Natural killer cell (primary cell): ENCODE results near the gene PDZRN3. TPM values are rescaled to one million over a fixed set of nuclear protein-coding genes. Genes with fewer than 3 reads are reported as not detected.

Source experiments
- ATAC-seq, 3 donors: fragments of 150-1000 bp in 2 of 3; fragments of 200-7000 bp in 1 of 3; cut with Tn5 transposase; 1 replicate in 1 of 3; 2 replicates in 2 of 3; pipeline ENCODE4 v1.10.0; 2021; ENCODE audit warnings: mild to moderate bottlenecking in 2 of 3, moderate library complexity in 2 of 3
- DNase-seq, 2 donors: peaks; one replicate each; pipeline versions ENCODE4 v3.0.0 to v3.0.0-alpha.2; 2013 to 2021; ENCODE audit warnings: mixed read lengths in 1 of 2
- H3K27ac ChIP-seq: one replicate; pipeline ENCODE4 v1.5.1; 2013; ENCODE audit warnings: mild to moderate bottlenecking, low read length
- H3K27me3 ChIP-seq: one replicate; pipeline ENCODE4 v1.6.1; 2013; ENCODE audit warnings: low read length; ENCODE audit not compliant: control insufficient read depth, insufficient read depth
- H3K36me3 ChIP-seq: one replicate; pipeline ENCODE4 v1.6.1; 2013; ENCODE audit warnings: low read length; ENCODE audit not compliant: control insufficient read depth, insufficient read depth
- H3K4me1 ChIP-seq: one replicate; pipeline ENCODE4 v1.6.1; 2013; ENCODE audit warnings: low read length; ENCODE audit not compliant: control insufficient read depth, insufficient read depth
- H3K4me3 ChIP-seq: one replicate; pipeline ENCODE4 v1.5.1; 2013; ENCODE audit warnings: low read length
- H3K9me3 ChIP-seq: one replicate; pipeline ENCODE4 v1.6.1; 2013; ENCODE audit warnings: low read length; ENCODE audit not compliant: control insufficient read depth, insufficient read depth
- H3K27ac Mint-ChIP-seq, 2 donors: one replicate each; pipeline ENCODE4 v1.8.0; 2022; ENCODE audit warnings: mild to moderate bottlenecking in 2 of 2, mixed read lengths in 2 of 2, moderate library complexity in 1 of 2
- H3K27me3 Mint-ChIP-seq, 2 donors: one replicate each; pipeline ENCODE4 v1.8.0; 2022; ENCODE audit warnings: low read depth in 2 of 2, mixed read lengths in 2 of 2
- H3K36me3 Mint-ChIP-seq: one replicate; pipeline ENCODE4 v1.8.0; 2022; ENCODE audit warnings: mixed read lengths
- H3K4me1 Mint-ChIP-seq, 2 donors: one replicate each; pipeline ENCODE4 v1.8.0; 2022; ENCODE audit warnings: mixed read lengths in 2 of 2
- H3K4me3 Mint-ChIP-seq: one replicate; pipeline ENCODE4 v1.8.0; 2022; ENCODE audit warnings: mild to moderate bottlenecking, moderate library complexity, mixed read lengths
- H3K9me3 Mint-ChIP-seq, 2 donors: one replicate each; pipeline ENCODE4 v1.8.0; 2022; ENCODE audit warnings: mixed read lengths in 2 of 2
- WGBS: methylation state at CpG from one replicate; pipeline ENCODE4 v1.1.7; 2013; ENCODE audit warnings: missing lambda C conversion rate; ENCODE audit not compliant: insufficient coverage; 5-methylcytosine and 5-hydroxymethylcytosine counted together
- intact Hi-C: fragments of 100-400 bp; cut with micrococcal nuclease; formaldehyde crosslinking; loops from one replicate; pipeline ENCODE4 v1.14.2; 2022
- total RNA-seq, 4 donors: library from RNA; stranded (reverse); fragments of 120-200 nt in 1 of 4; gene quantifications; one replicate each; pipeline versions ENCODE4 v1.2.3 to v1.2.4, GENCODE V29; 2013 to 2022
- TF ChIP-seq, protein P1 (sequence below): fragments of 200-600 bp; IDR thresholded peaks from one replicate; pipeline ENCODE4 v1.8.0; 2022; ENCODE audit warnings: antibody characterized with exemption

Gene PDZRN3
- total RNA-seq, 3 donors from 2014 or later (not counting 1 experiment from before 2014, with no cell fraction given), result not detected

DNA sequence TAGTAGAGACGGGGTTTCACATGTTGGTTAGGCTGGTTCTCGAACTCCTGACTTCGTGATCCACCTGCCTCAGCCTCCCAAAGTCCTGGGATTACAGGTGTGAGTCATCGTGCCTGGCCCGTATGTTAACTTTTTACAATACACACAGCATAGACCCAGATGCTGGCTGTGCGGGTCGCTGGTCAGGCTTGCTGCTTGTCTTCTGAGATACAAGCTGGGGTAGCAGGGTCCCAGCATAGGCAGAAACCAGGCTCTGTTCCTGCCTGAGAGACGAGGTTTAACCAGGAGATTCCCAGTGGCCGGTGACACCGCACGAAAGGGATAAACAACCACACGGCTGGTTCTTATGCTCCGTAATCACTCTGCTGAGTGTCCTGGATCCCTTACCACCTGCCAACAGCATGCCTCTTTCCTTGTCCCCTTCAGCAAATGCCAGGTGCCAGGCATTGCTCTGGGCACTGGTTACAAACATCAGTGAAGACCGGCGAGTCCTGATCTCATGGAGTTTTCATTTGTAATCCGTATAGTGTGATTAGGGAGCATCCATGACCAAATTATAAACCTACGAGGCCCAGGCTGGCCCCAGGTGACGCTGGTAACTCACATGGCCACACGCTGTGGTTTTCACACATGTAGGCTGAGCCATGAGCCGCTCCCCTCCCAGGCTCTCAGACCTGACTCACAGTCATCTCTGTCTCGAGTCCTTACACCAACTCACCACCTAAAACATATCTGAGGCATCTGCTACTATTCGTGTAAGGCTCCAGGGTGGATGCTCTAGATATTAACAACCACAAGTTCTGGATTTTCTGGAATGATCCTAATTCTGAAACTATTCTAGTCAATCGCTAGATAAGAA lies 125.7 kb downstream of the PDZRN3 start:
- Histone ChIP-seq H3K4me3 (no peak overlapping the region), H3K27me3 (no peaks in the 10 kb centered on the region), H3K27ac (no peak overlapping the region), H3K9me3 (no peaks in the 10 kb centered on the region), H3K36me3 (no peaks in the 10 kb centered on the region), H3K4me1 (no peaks in the 10 kb centered on the region)
- TF ChIP-seq, protein P1, sequence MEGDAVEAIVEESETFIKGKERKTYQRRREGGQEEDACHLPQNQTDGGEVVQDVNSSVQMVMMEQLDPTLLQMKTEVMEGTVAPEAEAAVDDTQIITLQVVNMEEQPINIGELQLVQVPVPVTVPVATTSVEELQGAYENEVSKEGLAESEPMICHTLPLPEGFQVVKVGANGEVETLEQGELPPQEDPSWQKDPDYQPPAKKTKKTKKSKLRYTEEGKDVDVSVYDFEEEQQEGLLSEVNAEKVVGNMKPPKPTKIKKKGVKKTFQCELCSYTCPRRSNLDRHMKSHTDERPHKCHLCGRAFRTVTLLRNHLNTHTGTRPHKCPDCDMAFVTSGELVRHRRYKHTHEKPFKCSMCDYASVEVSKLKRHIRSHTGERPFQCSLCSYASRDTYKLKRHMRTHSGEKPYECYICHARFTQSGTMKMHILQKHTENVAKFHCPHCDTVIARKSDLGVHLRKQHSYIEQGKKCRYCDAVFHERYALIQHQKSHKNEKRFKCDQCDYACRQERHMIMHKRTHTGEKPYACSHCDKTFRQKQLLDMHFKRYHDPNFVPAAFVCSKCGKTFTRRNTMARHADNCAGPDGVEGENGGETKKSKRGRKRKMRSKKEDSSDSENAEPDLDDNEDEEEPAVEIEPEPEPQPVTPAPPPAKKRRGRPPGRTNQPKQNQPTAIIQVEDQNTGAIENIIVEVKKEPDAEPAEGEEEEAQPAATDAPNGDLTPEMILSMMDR, result no peak
- H3K9me3 Mint-ChIP-seq, result no peaks in the 10 kb centered on the region
- H3K4me1 Mint-ChIP-seq, result peaks cover 0 to 4% of the 10 kb centered on the region in 2 donors
- DNase-seq, result no peak
- no peaks in the 10 kb centered on the region for H3K36me3 Mint-ChIP-seq
- no peak overlapping the region for H3K27ac Mint-ChIP-seq
- intact Hi-C loops, result no loop called here
- no peaks in the 10 kb centered on the region for H3K27me3 Mint-ChIP-seq
- WGBS, result 85% methylated on average over 23 of the region's 23 CpGs
- no peak for ATAC-seq
- no peak overlapping the region for H3K4me3 Mint-ChIP-seq

DNA sequence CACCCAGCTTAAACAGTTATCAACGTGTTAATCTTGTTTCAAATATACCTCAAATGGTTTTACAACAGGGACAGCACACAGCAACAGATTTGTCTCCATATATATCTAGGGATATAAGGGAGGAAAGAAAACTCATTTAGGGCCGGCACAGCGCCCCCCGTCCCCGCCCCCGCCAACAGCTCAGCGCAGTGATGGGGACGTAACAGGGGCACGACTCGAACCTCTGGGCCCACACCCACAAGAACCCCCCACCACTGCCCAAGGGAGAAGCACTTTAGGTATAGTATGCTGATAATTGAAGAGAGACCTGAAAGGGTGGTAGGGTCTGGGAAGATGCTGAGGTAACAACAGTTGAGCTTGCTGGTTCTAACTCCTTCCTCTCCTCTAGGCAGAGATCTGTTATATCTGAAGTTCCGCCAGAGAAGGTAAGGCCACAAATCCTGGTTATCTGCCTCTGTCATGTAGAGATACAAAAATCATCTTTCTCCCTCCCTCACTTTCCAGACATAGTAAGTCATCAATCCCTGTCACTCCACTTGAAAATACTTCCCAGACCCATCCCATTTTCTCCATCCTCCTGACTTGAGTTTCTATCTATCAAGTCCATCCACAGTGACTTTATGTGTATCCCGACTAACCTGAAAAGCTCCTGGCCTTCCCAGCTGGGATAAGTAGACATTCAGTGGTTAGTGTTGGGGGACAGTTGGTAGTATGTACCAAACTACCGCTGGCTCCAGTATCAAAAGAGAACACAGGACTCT lies 126.9 kb downstream of the PDZRN3 start:
- Mint-ChIP-seq H3K27ac (no peak overlapping the region), H3K36me3 (no peaks in the 10 kb centered on the region), H3K4me3 (no peak overlapping the region), H3K27me3 (no peaks in the 10 kb centered on the region), H3K9me3 (no peaks in the 10 kb centered on the region), H3K4me1 (peaks cover 0 to 4% of the 10 kb centered on the region in 2 donors)
- Histone ChIP-seq H3K9me3 (no peaks in the 10 kb centered on the region), H3K36me3 (no peaks in the 10 kb centered on the region), H3K27ac (no peak overlapping the region), H3K4me3 (no peak overlapping the region), H3K27me3 (no peaks in the 10 kb centered on the region), H3K4me1 (no peaks in the 10 kb centered on the region)
- no peak for DNase-seq
- intact Hi-C loops, result no loop called here
- WGBS, result 91% methylated on average over 4 of the region's 13 CpGs
- ATAC-seq, result no peak
- TF ChIP-seq, protein P1, result no peak

DNA sequence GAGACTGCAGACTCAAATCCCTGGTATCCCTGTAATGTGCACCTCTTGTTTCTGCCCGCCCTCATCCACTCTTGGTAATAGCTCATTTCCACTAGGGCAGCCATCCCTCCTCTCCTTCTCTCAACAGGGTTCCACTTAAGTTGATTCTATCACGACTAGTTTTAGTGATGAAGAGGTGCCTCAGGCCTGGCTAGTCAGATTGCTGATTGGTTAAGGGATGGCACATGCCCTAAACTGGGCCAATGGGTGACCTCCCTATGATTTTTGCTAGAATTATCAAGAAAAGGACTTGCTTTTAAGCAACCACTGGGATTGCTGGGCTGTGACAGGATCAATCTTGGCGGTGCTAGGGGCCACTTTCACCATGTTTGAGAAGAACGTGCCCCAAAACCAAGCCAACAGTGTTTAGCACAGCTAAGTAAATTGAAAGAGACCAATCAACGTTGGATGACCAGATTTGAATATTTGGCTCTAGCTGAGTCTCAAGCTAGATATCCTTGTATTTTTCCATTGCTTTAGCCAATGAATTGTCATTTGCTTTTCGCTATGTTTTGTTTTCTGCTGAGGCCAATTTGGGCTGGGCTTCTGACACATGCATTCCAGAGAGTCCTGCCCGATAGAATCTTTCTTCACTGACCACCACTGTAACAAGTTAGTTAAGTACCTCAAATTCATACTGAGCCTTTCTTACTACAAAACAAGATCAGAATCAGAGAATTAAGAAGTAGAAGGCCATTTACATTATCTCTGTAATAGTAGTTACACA lies 131.0 kb downstream of the PDZRN3 start:
- Mint-ChIP-seq H3K4me1 (no peaks in the 10 kb centered on the region), H3K9me3 (no peaks in the 10 kb centered on the region), H3K4me3 (no peak overlapping the region), H3K27ac (no peak overlapping the region), H3K36me3 (no peaks in the 10 kb centered on the region), H3K27me3 (no peaks in the 10 kb centered on the region)
- H3K27ac ChIP-seq, result no peak overlapping the region
- no peaks in the 10 kb centered on the region for H3K9me3 ChIP-seq
- intact Hi-C loops, result no loop called here
- H3K27me3 ChIP-seq, result no peaks in the 10 kb centered on the region
- WGBS, result 76% methylated on average over 7 of the region's 7 CpGs
- DNase-seq, result no peak
- ATAC-seq, result no peak
- no peak overlapping the region for H3K4me3 ChIP-seq
- no peaks in the 10 kb centered on the region for H3K36me3 ChIP-seq
- TF ChIP-seq, protein P1, result no peak
- H3K4me1 ChIP-seq, result no peaks in the 10 kb centered on the region
